Testis (tissue), 2 donors: ENCODE results near the gene LHFPL3.

Experiments
- POLR2A ChIP-seq: fragments of 450-650 bp; IDR thresholded peaks from one replicate; pipeline ENCODE4 v1.6.1; 2017; ENCODE audit warnings: antibody characterized with exemption, mild to moderate bottlenecking, moderate library complexity
- TF ChIP-seq, protein P1 (sequence below), 3 experiments: fragments of 450-650 bp in 2 of 3; fragments of 200-600 bp in 1 of 3; sonication (generic) in 1 of 3; IDR thresholded peaks; one replicate each; pipeline ENCODE4 v1.5.1; 2016 to 2019; ENCODE audit warnings: antibody characterized with exemption in 3 of 3, mild to moderate bottlenecking in 2 of 3, moderate library complexity in 1 of 3

DNA sequence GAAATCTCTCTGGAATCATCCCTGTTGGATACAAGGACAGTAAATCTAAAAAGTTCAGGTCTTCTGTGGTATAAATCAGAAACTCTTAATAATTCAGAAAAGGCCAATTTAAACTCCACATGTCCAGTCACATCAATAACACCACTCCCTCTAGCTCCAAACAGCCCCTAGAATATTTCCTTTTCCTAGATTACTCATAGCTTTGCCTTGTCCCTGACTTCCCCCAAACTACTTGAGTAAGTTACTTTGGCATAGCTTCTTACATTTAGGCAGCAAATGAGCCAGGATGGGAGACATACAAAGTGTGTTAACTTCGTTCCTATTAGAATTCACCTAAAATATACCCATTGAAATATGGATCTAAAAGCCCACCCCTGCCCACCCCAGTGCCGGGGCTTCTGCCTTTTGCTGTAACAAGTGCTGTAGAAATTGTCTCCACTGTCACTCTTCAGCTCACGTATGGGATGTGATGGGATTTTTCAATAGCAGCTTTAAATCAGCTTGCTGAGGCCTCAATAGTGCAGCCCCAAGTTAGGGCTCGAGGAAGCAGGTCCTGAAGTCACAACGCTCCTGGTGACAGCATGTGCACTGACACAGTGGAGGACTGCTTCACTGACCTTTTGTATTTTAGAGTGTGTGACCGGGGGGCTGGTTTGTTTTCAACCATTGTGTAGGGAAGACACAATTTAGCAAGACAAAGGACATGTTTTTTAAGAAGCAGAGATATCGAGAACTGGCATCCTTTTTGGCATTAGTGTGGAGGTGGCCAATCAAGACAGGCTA is 467.4 kb downstream of the LHFPL3 start:
- TF ChIP-seq POLR2A, result no peak
- TF ChIP-seq, protein P1, sequence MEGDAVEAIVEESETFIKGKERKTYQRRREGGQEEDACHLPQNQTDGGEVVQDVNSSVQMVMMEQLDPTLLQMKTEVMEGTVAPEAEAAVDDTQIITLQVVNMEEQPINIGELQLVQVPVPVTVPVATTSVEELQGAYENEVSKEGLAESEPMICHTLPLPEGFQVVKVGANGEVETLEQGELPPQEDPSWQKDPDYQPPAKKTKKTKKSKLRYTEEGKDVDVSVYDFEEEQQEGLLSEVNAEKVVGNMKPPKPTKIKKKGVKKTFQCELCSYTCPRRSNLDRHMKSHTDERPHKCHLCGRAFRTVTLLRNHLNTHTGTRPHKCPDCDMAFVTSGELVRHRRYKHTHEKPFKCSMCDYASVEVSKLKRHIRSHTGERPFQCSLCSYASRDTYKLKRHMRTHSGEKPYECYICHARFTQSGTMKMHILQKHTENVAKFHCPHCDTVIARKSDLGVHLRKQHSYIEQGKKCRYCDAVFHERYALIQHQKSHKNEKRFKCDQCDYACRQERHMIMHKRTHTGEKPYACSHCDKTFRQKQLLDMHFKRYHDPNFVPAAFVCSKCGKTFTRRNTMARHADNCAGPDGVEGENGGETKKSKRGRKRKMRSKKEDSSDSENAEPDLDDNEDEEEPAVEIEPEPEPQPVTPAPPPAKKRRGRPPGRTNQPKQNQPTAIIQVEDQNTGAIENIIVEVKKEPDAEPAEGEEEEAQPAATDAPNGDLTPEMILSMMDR (IDR thresholded peaks at IDR 0.05), result no peak
